Endometrium (tissue), 2 donors: ENCODE data around the gene PELO.

Experiments
- FAIRE-seq: peaks from 2 replicates; lab custom pipeline; 2012; peaks lifted over from hg19 to GRCh38; lab: Jason Lieb, UNC
- donor health status: control.
- donor health status: control.

Gene PELO

DNA sequence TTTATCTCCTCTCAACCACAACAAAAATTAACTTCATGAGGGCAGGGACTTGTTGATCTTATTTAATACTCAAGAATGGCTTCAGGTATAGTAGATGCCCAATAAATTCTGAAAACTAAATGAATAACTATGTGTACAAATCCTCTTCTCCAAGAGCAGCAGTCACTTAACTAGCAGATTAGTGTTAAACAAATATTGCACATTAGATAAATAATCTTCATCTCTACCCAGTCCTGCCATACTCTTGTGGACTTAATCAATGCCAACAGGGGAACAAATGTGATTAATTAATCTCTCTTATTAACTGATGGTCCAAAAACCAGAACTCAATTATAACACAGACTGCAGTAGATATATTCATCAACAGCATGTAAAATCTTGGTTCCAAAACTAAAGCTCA is 15.0 kb upstream of the PELO start:
- FAIRE-seq, result no peak

DNA sequence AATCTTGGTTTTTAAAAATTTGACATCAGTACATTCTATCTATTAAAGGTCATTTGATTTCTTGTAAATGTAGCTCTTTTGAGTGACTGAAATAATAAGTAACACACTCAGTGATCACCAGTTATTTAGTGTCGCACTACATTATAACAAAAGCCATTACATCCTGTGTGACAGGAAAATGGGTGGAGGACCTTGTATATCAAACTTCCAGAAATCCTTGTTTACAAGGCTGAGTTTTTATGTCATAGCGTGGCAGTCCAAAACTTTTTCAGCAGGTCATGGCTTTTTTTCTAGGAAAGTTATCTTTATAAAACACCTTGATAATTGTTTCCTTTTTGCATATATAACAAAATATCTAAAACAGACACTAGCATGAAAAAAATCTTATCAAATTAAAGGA is 14.4 kb upstream of the PELO start:
- FAIRE-seq, result no peak

DNA sequence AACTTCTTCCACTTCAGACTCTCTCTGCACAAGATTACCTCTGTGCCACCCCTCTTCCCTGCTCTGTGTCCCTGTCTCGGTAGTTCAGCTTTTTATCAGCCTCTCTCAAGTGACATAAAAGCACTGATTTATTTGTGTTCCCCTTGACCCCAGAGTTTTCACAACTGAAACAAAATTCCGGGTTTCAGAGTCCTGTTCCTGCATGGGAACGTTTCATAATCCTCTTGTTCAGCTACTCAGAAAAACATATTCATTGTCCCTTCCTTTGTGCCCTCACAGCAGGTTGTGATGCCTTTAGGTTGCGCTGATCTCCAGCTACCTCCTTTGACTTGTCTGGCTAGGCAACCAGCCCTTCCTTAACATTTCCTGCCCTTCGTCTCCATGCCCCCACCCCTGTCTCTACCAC is 13.7 kb upstream of the PELO start:
- FAIRE-seq, result no peak

DNA sequence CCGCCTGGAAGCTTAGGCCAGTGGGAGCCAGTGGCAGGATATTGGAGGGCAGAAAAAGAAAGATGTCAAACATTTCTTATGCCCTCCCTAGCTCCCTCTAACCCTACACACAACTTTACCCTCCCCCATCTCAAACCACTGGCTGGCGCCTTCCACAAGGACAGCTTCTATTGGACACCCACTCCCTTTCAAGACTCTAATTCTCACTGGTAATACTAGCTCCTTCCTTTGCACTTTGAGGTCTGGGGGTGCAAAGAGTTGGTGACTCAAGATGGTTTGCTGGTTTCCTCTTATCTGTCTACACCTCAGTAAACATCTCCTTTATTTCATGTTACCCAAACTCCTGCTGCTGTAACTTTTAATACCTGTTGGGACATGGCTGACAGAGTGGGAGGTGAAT is 11.6 kb upstream of the PELO start:
- FAIRE-seq, result no peak

DNA sequence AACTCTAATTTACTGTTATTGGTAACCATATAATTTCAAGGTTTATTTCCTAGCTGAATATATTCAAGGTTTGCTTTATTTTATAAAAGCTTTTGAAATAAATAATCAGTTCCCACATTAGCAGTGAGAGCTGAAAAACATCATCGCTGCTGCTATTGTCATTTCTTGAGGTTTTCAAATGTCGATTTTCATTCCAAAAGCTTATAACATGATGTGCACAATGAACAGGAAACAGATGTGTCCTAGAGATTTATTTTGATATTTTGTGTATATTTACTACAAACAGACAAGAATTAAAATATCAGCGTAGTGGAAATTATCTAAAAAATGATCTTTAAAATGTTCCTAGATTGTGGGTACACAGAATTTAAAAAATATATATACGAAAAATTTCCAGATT is 10.5 kb upstream of the PELO start:
- no peak for FAIRE-seq

DNA sequence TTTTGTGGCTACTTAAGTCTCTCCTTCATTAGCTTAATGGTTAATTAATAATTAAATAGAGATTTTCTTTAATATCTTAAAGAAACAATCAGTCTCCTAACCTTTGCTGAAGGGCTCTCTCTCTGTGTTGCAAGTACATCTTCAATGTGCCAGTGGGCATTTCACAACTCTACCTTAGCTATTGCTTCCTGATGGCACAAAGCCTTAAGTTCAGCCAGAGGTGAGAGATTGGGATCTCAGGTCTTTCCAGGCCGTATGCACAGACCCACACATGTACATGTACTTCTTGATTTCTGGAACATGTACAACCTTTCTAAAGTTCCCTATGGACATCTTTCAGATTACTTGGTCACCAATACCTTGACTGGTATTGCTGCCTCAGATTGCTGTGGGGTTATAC is 8.9 kb upstream of the PELO start:
- FAIRE-seq, result no peak

DNA sequence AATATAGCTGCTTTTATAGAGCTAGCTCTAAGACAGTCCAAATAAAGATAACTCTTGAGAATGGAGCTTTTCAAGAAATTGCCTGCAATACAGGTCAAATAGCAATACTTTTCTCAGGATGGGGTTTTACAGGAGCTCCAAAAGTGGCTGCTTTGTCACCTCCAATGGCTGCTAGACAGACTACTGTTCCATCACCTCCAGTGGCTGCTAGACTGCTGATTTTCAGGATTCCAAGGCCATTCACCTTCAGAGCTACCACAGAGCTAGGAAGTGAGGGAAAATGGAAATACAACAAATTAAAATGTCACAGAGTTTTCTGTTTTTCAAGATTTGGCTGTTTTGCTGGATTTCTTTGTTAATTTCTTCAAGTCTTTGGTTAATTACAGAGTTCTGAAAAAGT is 8.5 kb upstream of the PELO start:
- no peak for FAIRE-seq

DNA sequence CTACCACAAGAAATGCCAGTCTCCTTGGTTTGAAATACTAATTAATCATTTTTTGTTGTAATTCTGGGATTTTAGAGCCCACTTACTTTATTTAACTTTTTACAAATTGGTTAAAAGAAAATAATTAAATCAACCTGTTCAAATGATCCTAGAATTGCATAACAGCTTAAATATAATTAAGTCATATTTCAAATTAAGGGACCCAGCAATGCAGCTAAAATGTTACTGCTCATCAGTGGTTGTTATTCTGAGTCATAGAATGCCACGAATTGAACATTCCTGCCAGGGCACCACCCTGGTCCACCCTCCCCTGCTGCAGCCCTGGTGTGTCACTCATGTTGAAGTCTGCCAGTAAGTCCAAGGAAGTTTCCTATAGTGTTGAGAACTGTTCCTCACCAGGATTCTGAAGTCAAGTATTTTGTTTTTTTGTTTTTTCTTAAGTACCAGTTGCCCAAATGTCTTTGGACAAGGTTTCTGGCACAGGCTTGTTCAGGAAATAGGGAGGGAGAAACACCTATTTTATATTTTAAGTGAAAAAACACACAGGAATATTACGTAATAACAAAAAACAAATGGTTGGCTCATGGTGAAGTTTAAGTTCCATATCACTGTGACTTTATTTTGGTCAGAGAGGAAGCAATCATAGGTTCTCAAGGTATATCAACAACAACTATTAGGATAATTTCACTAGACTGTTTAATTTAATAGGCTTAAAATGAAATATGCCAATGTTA is 4.3 kb upstream of the PELO start:
- FAIRE-seq, result no peak

DNA sequence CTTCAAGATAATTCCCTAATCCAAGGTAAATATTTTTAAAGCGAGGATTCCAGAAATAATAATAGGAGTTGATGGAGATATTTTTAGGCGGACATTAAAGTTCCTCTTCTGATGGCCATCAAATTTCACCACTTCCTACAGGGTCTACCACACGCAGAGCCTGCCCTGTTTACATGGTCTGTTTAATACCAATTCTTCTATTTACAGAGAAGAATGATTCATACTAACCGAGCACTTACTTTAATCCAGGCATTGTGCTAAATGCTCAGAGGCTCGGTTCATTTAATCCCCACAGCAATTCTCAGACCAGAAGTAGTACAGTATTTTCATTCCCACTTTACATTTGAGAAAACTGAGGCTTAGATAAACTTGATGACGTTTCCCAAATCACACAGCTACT is 3.0 kb upstream of the PELO start:
- no peak for FAIRE-seq

DNA sequence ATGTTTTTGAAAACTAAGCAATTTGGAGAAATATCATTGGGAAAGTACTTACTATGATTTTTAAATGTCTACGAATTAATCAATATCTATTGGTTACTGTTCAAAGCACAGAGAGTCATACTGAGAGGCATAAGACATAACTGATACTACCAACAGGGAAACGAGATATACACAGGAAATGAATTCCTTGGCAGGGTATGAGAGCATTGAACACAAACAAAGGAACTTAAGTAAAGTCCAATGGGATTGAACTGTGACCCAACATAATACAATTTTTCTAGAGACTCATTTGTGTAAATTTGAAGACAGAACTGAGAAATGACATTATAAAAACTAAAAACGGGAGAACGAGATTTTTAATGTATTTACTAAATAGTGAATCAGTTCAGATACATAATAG is 1.3 kb upstream of the PELO start:
- FAIRE-seq, result no peak

DNA sequence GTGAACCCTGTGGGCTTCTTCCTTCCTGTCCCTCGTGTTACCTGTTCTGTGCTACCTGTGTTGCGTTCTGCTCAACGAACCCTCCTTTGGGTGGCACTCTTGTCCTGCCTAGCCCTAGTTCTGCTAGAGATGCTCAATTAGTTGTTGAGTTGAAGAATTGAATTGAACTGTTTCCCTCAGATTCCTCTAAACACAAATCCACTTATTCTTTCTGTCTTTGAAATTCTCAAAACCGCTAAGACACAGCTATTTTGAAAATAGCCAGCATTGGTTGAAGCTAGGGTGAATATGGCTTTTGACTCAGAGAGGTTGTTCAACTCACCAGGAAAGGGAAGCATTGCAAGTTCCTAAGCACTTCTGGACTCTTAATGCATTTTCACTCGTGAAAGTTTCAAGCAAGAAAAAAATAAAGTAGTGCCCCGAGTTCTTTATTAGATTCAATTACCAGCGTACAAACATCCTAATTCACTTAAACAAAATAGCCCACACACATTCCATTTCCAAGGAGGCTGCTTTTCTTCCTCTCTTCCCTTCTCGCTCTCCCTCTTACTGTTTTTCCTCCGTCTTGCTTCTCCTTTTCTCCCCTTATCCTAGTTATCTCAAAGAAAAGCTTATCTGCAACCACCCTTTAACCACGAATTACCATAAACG is 642 bp upstream of the PELO start:
- FAIRE-seq, result no peak

DNA sequence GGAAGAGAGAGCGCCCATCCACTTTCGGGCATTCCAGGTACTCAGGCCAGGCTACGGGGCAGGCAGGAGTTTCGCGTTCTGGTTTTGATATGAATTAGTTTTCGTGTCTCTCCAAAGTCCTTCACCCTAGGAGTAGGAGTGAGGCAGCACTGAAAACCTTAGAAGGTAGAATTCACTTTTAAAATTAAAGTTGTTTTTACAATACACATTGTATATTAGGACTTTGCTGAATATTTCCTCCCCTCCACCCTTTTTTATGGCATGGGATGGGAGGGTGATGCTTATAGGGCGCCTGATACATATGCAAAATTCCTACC is 747 bp downstream of the PELO start:
- no peak for FAIRE-seq

DNA sequence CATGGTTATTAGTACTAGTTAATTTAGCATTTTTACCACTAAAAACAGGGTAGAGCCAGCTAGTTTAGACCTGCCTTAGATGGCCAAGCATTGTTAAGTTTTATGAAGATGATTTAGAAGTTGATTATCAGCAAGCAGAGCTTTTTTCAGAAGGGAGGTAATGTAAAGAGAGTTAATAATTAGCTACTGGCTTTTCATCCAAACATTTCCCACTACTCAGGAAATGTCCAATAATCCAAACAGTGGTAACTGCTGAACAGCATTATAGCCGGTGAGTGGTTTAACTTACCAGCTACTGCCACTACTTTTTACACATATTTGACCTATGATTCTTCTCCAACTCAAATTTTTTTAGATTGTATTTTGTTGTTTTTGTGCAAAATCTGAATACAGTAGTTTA is 1.7 kb downstream of the PELO start:
- FAIRE-seq, result no peak

DNA sequence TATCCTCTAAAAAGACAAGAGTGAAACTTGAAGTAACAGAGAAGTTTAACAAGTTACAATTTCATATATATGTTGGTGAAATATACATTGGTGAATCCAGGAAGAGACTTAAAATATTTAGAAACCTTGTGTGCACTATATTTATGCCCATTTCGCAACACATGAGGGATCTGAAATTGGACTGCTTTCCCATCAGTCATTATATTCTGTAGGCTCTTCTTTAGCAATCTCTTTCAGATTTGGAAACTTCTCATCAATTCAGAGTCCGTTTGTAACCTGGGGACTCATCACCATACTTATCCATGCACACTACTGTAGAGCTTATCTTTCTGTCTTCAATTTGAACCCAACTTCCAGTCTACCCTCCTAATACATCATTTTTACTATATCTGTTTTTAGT is 2.1 kb downstream of the PELO start:
- no peak for FAIRE-seq

DNA sequence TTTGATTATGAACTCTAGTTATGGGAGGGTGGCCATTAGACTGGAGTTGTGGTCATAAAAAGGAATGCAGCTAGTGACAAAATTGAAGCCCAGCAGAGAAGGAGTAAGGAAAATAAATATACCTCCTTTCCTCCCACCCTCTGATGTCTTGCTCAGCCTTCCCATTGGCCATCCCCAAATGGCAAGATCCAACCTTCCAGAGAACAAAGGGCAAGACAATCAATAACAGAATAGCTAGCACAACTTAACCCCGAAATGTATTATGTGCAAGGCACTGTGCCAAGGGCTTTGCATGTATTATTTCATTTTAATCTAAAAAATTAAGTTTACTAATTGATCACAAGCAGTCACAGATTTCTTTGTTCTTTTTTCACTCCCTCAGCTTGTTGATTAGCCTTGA is 3.6 kb downstream of the PELO start:
- no peak for FAIRE-seq

DNA sequence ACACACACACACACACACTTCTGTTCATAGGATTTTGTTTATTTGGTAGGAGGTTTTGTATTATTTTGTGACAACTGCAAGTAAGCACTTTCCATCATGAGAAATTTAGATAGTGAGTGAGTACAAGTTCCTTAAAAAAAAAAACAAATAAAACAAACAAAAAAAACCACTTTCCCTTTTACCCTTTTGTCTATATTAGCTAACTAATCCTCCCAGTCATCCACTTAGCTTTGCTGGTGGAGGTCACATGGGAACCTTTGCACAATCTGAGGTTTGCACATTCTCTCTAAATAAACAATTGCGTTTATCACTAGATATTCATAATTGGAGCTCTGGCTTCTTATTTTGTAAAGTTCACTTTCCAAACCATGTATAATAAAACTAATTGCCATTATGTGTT is 6.8 kb downstream of the PELO start:
- FAIRE-seq, result no peak

DNA sequence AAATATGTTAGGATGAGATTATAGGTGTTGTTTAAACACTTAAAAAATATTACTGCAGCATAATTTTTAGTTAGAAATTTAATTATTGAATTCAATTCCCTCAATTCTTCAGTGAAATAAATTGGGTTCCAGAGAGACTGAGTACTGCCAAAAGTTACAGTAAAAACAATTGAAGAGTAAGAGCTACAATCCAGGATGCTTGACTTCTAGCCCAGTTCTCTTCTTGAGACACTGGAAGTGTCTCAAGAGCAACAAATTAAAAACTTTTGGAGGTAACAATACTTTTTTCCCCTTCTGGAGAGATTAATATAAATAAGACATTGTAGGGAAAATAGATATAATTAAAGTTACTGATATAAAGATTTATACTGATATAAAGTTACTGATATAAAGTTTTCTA is 8.3 kb downstream of the PELO start:
- FAIRE-seq, result no peak

DNA sequence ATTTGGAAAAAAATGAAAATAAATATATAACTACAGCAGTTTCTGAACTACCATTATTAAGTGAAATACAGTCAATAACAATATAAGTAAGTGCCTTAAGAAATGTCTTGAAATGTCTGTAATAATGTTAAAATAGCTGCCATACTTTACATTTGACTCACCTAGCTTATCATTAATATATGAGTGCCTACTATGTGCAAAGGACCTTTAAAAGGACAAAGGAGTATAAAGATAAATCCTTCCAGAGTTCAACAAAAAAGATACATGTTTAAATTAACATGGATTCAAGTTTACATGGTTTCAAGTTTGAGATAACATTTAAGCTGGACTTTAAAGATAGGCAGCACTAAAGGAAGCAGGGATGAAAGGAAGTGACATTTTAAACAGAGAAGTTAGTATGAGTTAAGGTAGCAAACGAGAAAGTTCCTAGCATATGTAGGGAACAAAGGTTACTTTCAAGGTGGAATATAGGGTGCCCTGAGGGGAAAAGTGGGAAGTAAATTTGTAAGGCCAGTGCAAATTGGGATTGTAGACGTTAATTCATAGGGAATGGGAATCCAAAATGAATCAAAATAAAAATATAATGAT is 8.9 kb downstream of the PELO start:
- FAIRE-seq, result no peak

DNA sequence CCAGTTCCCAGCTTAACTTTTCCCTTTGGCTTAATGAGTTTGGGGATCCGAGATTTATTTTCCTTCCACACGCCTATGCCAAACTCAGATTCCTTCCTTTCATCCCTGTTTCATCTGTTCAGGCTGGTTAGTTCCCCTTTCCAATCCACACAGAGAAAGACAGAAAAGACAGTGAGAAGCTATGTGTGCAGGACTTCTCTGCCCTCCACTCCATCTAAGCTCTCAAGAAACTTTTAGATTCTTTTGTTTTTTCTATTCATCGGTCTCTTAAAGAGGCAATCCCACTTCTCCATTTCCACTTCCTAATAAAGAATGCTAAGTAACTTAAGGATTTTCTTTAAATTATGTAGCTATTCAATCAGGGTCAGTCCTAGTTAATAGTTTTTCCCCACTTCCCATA is 11.2 kb downstream of the PELO start:
- FAIRE-seq, result no peak

DNA sequence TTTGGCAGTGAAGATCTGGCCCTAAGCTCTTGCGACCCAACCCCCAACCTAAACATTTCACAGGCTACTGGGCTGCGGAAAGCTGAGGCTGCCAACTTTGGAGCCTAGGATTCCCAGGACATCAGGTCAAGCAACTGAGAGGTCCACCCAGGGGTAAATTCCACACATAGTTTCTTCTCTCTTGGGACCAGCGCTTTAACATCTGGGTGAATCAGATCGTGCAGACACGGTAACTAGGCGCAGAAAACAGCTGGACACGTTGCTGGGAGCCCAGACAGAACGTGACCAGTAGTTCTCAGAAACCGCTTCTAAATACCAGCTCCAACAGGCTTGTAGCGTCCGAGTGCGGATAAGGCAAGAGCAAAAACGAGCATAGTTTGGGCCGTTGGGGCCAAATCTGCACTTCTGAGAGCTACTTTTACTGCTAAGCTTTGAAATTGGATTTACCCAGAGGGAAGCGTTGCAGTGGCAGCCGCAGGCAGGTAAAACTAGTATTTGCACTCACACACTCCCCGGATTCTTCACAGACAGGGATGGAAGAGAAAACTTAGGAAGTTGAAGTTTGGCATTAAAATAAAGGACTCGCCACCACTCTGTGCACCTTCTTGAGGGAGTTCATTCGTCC is 11.8 kb downstream of the PELO start:
- no peak for FAIRE-seq

DNA sequence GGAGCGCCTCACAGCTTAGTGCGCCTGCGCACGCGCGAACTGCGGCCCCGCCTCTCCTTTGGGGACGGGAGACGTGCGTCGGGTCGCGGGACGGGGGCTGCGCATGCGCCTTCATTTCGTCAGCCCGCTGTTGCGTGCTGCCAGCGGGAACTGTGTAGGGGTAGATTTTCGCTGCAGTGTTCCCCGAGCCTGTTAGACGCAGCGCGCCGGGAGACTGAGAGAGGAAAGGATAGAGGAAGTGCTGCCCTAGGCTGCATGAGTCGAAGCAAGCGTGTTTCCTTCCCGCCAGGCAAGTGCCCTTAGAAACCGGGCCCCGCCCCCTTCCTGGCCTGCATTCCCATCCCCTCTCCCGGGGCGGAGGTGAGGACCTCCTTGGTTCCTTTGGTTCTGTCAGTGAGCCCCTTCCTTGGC is 12.3 kb downstream of the PELO start:
- no peak for FAIRE-seq

DNA sequence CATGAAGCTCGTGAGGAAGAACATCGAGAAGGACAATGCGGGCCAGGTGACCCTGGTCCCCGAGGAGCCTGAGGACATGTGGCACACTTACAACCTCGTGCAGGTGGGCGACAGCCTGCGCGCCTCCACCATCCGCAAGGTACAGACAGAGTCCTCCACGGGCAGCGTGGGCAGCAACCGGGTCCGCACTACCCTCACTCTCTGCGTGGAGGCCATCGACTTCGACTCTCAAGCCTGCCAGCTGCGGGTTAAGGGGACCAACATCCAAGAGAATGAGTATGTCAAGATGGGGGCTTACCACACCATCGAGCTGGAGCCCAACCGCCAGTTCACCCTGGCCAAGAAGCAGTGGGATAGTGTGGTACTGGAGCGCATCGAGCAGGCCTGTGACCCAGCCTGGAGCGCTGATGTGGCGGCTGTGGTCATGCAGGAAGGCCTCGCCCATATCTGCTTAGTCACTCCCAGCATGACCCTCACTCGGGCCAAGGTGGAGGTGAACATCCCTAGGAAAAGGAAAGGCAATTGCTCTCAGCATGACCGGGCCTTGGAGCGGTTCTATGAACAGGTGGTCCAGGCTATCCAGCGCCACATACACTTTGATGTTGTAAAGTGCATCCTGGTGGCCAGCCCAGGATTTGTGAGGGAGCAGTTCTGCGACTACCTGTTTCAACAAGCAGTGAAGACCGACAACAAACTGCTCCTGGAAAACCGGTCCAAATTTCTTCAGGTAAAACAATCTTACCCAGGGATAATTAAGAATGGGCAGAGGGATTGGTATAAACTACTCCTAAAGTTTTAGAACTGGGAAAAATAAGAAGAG is 12.9 kb downstream of the PELO start:
- no peak for FAIRE-seq

DNA sequence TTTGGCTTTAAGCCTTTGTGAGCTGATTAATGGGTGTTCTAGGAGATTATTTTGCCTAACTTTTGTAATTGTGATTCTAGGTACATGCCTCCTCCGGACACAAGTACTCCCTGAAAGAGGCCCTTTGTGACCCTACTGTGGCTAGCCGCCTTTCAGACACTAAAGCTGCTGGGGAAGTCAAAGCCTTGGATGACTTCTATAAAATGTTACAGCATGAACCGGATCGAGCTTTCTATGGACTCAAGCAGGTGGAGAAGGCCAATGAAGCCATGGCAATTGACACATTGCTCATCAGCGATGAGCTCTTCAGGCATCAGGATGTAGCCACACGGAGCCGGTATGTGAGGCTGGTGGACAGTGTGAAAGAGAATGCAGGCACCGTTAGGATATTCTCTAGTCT is 13.6 kb downstream of the PELO start:
- FAIRE-seq, result no peak
